NOMO-1 treated with dmso at 0.1 percent for 144 hours (cell line): ENCODE results near the gene USP24.
"Not testable (repeated sequence)": the region's sequence is repeated elsewhere in the genome, so short reads cannot be mapped to it uniquely, and the experiment has no call there.

Experiments used
- DNase-seq: peaks from one replicate; lab custom pipeline; 2025; ENCODE audit not compliant: unreplicated experiment; lab: John Stamatoyannopoulos, UW

The USP24 gene

GRCh38 chr1:55040083-55040932 is 174.9 kb downstream of the USP24 start:
- no peak for DNase-seq

- no peak for DNase-seq
Measured at GRCh38 chr1:55039342-55040082, 175.7 kb downstream of the USP24 start, which contains the start of gene PCSK9. Gene PCSK9 (plus strand): TSS chr1:55039548. CDS start chr1:55039838, 290 bp downstream.

GRCh38 chr1:55038974-55039341 is 176.2 kb downstream of the USP24 start:
- no peak for DNase-seq

- DNase-seq, result no peak
Measured at GRCh38 chr1:55038552-55038838, 176.7 kb downstream of the USP24 start.

- DNase-seq, result no peak
Measured at GRCh38 chr1:55037733-55038551, 177.2 kb downstream of the USP24 start.

GRCh38 chr1:55035904-55036303 is 179.3 kb downstream of the USP24 start:
- peak; percentile 19 for DNase-seq

- no peak for DNase-seq
Measured at GRCh38 chr1:55034476-55035133, 180.6 kb downstream of the USP24 start.

GRCh38 chr1:55033265-55033614 is 181.9 kb downstream of the USP24 start:
- DNase-seq, result no peak

- DNase-seq, result not testable (repeated sequence)
Measured at GRCh38 chr1:55031098-55031497, 184.1 kb downstream of the USP24 start.

GRCh38 chr1:55026682-55027081 is 188.5 kb downstream of the USP24 start:
- not testable (repeated sequence) for DNase-seq

GRCh38 chr1:55024163-55024562 is 191.0 kb downstream of the USP24 start:
- DNase-seq, result not testable (repeated sequence)

GRCh38 chr1:55021942-55022546 is 193.1 kb downstream of the USP24 start:
- peak; percentile 44 for DNase-seq

- DNase-seq, result no peak
Measured at GRCh38 chr1:55018395-55018794, 196.8 kb downstream of the USP24 start.
